ENCODE measurements around the gene CGNL1.

GRCh38 chr15:57519806-57520205, 143.5 kb downstream of the CGNL1 start:
- no peak for TF ChIP-seq CTCF (IDR thresholded peaks at IDR 0.05; ENCODE audit: low read length)
- no peak for TF ChIP-seq EZH2 (optimal IDR thresholded peaks at IDR 0.05; ENCODE audit: low read depth, low read length)
- TF ChIP-seq EZH2phosphoT487 (IDR thresholded peaks at IDR 0.05; ENCODE audit: low read length): no peak
